Hepatocyte (in vitro differentiated cells): ENCODE data around the gene TGFBR3L.

Experiments
- EZH2 ChIP-seq: fragments of 200-600 bp; sonication (generic); IDR thresholded peaks from 2 replicates; pipeline ENCODE4 v1.6.1; 2016; ENCODE audit warnings: antibody characterized with exemption, mild to moderate bottlenecking, borderline replicate concordance
- EZH2phosphoT487 ChIP-seq: fragments of 200-600 bp; sonication (generic); IDR thresholded peaks from one replicate; pipeline ENCODE4 v1.6.1; 2018; ENCODE audit warnings: antibody characterized with exemption, mild to moderate bottlenecking, low read depth, moderate library complexity; ENCODE audit not compliant: unreplicated experiment, severe bottlenecking
- TF ChIP-seq, protein P1 (sequence below): fragments of 200-600 bp; sonication (generic); IDR thresholded peaks from 2 replicates; pipeline ENCODE4 v1.5.1; 2016; ENCODE audit warnings: antibody characterized with exemption, mild to moderate bottlenecking; ENCODE audit not compliant: poor library complexity

DNA sequence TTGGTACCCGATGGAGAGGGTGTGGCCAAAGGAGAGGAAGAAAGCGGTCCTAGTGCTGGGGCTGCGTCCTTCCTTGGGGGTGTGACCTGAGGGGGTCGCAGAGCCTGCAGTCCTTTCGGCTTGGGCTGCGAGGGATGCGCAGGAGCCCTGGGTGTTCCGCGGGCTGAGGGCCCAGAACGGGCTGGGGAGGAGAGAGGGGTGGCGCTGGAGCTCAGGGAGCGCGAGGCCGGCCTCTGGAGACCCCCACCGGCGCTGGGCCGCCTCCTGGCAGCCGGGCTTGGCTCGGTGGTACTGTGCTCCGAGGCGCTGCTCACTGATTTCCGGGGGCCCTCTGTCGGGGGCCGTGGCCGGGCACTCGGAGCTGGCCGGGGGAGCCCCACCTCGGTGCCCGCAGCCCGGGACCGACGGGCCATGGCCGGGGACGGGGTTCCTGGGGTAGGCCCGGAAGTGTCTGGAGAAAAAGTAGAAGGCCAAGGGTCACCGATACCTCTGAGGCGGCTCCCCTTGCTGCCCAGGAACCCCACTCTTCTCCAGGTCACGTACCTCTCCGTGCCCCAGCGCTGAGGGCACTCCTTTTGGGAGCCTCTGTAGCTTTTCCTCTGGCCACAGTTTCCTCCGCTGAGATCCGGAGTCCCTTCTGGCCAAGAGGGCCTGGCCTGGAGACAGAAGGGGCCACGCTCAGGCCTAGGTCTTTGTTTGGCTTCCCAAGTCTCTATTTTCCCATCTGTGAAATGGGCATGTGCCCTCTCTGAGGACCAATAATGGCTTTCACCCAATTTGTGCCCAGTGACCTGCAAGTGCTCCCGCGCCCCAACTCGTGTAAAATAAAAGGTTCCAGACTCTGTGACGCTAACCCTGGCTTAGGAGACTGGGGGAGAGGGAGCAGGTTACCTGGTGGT, 42.1 kb upstream of the TGFBR3L start:
- TF ChIP-seq, protein P1, sequence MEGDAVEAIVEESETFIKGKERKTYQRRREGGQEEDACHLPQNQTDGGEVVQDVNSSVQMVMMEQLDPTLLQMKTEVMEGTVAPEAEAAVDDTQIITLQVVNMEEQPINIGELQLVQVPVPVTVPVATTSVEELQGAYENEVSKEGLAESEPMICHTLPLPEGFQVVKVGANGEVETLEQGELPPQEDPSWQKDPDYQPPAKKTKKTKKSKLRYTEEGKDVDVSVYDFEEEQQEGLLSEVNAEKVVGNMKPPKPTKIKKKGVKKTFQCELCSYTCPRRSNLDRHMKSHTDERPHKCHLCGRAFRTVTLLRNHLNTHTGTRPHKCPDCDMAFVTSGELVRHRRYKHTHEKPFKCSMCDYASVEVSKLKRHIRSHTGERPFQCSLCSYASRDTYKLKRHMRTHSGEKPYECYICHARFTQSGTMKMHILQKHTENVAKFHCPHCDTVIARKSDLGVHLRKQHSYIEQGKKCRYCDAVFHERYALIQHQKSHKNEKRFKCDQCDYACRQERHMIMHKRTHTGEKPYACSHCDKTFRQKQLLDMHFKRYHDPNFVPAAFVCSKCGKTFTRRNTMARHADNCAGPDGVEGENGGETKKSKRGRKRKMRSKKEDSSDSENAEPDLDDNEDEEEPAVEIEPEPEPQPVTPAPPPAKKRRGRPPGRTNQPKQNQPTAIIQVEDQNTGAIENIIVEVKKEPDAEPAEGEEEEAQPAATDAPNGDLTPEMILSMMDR: no peak
- TF ChIP-seq EZH2: no peak
- TF ChIP-seq EZH2phosphoT487: no peak
